DOHH2 (cell line): ENCODE measurements around the gene PLEKHH3.

Experiments
- CTCF ChIP-seq: fragments of 200-600 bp; sonication (generic); IDR thresholded peaks from one replicate; pipeline ENCODE4 v1.5.1; 2014; ENCODE audit warnings: antibody characterized with exemption, mild to moderate bottlenecking, low read depth, low read length; ENCODE audit not compliant: poor library complexity, severe bottlenecking
- EZH2phosphoT487 ChIP-seq: fragments of 200-600 bp; sonication (generic); IDR thresholded peaks from 2 replicates; pipeline ENCODE4 v1.6.1; 2017; ENCODE audit warnings: borderline replicate concordance, mild to moderate bottlenecking, antibody characterized with exemption, low read length, moderate library complexity, mixed read lengths

- TF ChIP-seq CTCF = no peak
- TF ChIP-seq EZH2phosphoT487 = peak; percentile 53; the same call in 1 of the 2 replicates
Measured at GRCh38 chr17:42675965-42676423, 800 bp downstream of the PLEKHH3 start.
